Activated CD8-positive, alpha-beta memory T cell treated with anti-CD3 and anti-CD28 coated beads for 36 hours (primary cell): ENCODE data around the gene RAB19. TPM values are rescaled to one million over a fixed set of nuclear protein-coding genes. Genes with fewer than 3 reads are reported as not detected.

Source experiments
- total RNA-seq, 2 experiments: library from RNA; stranded (reverse); gene quantifications; one replicate each; pipeline ENCODE4 v1.2.3, GENCODE V29; 2021

RAB19 gene
- total RNA-seq, 2 experiments from 2014 or later: 5.7 to 6.3 TPM

Other genes starting within 250 kb of the RAB19 start
- 1 to 10 TPM; 6.6 to 6.8 TPM for gene KDM7A, start 227.1 kb upstream of the RAB19 start, total RNA-seq
- 10 to 100 TPM; 42.0 to 45.0 TPM for gene SLC37A3, start 5.5 kb upstream of the RAB19 start, total RNA-seq
- gene MKRN1, start 75.4 kb downstream of the RAB19 start, total RNA-seq: 10 to 100 TPM; 46.9 to 54.4 TPM
- gene DENND2A, start 236.8 kb downstream of the RAB19 start, total RNA-seq: not detected